Measurements from ENCODE around the gene DNAH9. TPM values are rescaled to one million over a fixed set of nuclear protein-coding genes. Genes with fewer than 3 reads are reported as not detected.

DNAH9 gene, protein sequence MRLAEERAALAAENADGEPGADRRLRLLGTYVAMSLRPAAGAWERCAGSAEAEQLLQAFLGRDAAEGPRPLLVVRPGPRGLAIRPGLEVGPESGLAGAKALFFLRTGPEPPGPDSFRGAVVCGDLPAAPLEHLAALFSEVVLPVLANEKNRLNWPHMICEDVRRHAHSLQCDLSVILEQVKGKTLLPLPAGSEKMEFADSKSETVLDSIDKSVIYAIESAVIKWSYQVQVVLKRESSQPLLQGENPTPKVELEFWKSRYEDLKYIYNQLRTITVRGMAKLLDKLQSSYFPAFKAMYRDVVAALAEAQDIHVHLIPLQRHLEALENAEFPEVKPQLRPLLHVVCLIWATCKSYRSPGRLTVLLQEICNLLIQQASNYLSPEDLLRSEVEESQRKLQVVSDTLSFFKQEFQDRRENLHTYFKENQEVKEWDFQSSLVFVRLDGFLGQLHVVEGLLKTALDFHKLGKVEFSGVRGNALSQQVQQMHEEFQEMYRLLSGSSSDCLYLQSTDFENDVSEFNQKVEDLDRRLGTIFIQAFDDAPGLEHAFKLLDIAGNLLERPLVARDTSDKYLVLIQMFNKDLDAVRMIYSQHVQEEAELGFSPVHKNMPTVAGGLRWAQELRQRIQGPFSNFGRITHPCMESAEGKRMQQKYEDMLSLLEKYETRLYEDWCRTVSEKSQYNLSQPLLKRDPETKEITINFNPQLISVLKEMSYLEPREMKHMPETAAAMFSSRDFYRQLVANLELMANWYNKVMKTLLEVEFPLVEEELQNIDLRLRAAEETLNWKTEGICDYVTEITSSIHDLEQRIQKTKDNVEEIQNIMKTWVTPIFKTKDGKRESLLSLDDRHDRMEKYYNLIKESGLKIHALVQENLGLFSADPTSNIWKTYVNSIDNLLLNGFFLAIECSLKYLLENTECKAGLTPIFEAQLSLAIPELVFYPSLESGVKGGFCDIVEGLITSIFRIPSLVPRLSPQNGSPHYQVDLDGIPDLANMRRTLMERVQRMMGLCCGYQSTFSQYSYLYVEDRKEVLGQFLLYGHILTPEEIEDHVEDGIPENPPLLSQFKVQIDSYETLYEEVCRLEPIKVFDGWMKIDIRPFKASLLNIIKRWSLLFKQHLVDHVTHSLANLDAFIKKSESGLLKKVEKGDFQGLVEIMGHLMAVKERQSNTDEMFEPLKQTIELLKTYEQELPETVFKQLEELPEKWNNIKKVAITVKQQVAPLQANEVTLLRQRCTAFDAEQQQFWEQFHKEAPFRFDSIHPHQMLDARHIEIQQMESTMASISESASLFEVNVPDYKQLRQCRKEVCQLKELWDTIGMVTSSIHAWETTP (N-terminal part only)
- not detected in 2 replicates for total RNA-seq (2014; rRNA removed; shearing (Covaris generic))

DNA sequence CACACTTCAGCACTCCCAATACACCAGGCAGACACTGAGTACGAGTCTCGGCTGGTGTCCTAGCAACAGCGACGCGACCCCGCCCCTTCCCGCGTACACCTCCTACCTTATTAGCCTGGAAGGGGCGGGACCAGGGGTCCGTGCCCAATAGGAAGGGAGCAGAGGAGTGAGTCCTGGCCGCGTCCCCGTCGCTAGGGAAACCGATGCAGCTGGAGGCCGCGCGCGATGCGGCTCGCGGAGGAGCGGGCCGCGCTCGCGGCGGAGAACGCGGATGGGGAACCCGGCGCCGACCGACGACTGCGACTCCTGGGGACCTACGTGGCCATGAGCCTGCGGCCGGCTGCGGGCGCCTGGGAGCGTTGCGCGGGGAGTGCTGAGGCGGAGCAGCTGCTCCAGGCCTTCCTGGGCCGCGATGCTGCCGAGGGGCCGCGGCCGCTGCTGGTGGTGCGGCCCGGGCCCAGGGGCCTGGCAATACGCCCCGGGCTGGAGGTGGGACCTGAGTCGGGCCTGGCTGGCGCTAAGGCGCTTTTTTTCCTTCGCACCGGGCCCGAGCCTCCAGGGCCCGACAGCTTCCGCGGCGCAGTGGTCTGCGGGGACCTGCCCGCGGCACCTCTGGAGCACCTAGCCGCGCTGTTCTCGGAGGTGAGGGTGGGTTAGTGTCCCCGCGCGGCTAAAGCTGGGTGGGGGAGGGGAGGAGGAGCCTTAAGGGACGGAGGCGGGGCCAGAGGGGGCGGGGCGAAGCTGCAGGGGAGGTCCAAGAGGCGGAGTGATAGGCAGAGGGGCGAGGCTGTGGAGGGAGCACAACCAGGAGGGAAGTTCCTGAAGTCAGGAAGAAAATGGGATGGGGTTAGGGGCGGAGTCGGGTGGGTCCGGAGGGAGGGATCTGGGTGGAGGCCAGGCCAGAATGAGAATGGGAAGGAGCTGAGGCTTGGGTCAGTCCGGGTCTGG, at the start of gene DNAH9:
TSS of gene DNAH9 (plus strand) at position 197 of the 948 bp plus-strand sequence. CDS start at position 226, 29 bp downstream.
- DNase-seq (ENCODE audit: low spot score): no peak

DNA sequence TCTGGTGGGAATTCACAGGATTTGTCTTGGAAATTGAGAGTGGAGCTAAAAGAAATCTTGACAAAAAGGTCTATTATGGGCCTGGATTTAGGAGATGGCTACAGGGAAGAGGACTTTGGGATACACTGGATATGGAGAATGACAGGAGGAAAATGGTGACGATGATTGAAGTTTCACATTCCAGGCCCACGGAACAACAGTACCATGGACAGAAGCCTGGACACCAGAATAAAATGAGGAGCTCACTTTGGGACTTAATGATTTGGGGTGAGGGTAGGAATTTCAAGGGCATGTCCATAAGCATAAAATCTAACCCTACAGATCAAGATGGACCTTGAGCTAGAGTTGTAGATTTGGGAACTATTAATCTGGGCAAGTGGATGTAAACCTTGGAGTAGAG, 47.8 kb upstream of the DNAH9 start:
- no peak for DNase-seq (ENCODE audit: low spot score)

DNA sequence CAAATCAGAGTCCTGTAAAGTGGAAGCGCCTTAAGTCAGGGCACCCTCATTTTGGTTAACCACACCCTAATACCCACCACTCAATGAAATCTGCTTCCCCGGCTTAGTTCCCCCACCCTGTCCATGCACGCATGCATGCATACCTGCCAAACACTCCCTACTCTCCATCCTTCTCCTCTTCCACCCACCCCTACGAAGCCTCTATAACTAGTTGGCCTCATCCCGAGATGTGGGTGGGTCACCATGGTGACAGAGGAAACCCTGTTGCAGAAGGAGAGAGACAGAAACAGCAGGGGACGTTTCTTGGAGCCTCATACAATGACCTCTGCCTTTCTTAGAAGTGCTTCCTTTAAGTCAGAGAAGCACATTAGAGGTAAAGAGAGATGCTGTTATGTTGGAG, 46.8 kb upstream of the DNAH9 start:
- DNase-seq (ENCODE audit: low spot score): no peak

DNA sequence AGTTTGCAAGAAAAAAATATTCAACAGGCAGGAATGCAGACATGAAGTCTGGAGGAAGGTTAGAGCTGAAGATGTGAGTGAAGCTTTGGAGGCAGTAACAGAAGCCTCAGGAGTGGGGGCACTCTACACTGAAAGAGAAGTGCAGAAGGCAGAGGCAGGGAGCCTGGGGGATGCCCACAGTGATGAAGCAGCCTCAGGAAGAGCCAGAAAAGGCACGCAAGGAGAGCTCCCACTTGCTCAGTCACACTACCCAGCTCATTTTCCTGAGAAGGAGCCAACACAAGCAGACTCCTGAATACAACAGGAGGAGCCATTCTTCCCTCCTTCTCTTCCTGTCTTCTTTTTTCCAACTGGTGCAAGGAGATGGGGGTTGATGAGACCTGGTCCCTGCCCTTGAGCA, 45.1 kb upstream of the DNAH9 start:
- no peak for DNase-seq (ENCODE audit: low spot score)

DNA sequence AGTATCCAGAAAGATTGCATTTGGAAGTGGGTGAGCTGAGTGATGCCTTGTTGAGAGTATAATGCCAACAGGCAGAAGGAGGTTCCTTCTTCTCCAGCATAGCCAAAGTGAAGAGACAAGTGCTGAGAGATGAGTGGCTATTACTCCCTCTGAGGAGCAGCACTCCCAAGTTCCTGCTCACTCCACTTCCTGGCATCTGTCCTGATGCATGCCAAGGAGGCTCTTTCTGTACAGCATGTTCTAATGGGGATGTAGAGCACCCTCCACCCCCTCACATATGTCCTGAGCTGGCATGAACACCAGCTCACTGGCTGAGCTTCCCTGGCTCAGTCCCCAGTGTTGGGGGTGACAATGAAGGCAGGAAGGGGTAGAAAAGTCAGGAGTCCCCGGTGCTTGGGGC, 44.2 kb upstream of the DNAH9 start:
- no peak for DNase-seq (ENCODE audit: low spot score)

DNA sequence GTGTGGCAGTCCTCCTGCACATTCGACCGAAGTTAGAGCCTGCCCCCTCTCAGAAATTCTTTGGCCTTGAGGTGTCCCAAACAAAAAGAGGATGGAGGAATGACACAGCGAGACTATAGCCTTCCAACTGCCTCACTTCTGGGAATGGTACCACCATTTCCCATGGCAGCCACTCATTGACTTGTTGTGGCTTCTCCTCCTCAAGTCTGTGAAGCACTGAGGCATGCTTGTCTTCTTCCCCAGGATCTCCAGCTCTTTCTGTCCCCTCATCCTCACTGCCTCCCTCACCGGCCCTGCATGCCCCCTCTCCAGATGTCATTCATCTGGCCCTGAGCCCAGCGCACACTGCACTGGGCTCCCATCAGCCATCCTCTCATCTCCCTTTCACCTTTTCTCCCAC, 43.7 kb upstream of the DNAH9 start:
- no peak for DNase-seq (ENCODE audit: low spot score)

DNA sequence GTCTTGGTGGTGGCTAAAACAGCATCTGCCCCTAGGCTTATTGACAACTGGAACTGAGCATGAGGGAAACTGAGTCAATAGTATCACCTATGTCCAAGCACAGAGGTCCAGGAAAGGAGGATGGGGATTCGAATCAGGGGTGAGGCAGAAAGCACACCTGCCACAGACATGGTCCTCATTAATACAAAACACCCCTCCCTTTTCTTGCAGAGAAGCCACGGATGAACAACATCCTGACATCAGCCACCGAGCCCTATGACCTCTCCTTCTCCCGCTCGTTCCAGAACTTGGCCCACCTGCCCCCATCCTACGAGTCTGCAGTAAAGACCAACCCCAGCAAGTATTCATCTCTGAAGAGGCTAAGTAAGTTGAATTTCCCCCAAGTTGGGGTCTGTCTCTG, 42.7 kb upstream of the DNAH9 start:
- no peak for DNase-seq (ENCODE audit: low spot score)

DNA sequence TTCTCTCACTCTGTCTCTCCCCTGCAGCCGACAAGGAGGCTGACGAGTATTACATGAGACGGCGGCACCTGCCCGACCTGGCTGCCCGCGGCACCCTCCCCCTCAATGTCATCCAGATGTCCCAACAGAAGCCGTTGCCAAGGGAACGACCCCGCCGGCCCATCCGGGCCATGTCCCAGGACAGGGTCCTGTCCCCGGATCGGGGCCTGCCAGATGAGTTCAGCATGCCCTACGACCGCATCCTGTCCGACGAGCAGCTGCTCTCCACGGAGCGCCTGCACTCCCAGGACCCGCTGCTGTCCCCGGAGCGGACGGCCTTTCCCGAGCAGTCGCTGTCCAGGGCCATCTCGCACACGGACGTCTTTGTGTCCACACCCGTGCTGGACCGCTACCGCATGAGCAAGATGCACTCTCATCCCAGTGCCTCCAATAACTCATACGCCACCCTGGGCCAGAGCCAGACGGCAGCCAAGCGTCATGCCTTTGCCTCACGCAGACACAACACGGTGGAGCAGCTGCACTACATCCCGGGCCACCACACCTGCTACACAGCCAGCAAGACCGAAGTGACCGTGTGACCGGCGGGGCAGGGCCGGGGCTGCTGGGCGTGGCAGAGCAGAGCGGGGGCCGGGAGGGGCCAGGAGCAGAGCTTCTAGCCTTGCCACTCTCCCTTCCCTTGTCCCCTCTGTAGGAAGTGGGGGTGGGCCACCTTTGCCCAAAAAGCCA, 40.4 kb upstream of the DNAH9 start:
- no peak for DNase-seq (ENCODE audit: low spot score)

DNA sequence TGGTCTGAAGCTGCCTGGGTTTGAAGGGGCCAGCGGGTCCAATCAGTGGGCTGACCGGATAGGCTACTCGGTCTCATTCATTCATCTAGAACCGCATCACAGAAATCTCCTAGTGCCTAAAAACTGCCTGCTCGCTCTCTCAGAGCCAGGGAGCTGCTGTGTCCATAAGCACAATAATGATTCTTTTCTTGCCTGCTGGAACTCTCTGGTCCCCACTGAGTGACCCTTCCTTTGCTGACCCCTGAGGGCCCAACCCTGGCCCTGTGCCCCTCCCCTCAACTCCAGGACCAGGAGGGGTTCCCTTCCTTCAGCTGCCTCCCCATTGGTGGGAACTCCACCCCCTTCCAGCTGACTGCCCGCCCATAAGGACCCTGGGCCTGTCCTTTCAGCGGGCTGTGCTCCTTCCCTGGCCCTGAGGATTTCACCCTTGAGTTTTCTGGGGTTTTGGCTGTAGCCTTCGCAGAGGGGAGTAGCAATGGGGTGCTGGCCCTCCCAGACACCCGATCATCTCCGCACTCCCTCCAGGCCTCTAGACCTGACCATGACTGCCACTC, 39.5 kb upstream of the DNAH9 start:
- DNase-seq (ENCODE audit: low spot score): no peak

DNA sequence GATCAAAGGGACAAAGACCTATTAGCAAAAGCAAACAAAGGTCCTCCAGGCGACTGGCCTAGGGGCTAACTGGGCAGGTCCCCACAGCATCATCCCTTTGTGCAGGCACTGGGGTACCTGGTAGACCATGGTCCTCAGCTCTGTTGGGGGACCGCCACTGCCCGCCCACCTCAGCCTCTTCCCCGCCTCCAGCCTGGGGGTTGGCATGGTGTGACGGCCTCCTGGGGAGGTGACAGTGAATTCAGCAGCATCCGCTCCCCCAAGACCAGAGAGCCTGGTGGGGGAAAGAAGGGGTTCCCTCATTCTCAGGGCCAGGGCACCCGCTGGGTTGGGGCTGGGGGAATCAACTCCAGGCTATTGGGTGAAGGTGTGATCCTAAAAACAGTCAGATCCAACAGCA, 38.7 kb upstream of the DNAH9 start:
- no peak for DNase-seq (ENCODE audit: low spot score)

DNA sequence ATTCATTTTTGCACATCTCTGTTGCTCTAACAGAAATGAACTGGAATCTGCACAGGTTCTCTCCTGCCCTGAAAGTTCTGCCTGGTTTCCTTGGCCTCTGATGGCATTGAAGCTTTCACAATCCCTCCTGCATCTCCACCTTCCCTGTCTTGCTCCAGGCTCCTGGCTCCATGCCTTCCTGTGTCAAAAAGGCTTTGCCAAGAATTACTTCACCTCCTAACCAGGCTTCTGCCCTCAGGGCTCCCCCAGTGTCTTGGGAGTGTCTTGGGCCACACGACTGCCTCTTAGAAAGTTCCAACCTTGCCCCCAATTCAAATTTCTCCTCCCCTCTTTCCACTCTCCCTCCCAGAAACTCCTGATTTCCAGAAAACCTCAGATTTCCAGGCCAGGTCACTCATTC, 37.0 kb upstream of the DNAH9 start:
- DNase-seq (ENCODE audit: low spot score): no peak

DNA sequence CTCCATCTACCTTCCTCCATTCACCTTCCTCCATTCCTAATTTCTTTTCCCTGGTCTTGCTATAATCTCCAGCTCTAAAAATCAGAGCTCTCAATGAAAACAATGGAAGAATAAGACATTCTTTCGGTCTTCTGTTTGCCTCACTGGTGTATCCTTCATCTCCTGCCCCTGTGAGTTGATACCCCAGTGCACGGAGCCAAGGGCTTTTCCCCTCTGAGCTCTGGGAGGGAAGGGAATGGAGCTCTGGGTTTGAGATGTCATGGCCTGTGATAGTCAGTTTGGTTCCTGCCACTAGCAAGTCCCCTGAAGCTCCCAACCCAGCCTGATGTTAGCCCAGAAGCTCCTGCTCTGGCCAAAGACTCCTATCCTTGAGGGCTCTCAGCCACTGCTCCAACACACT, 36.6 kb upstream of the DNAH9 start:
- DNase-seq (ENCODE audit: low spot score): no peak

DNA sequence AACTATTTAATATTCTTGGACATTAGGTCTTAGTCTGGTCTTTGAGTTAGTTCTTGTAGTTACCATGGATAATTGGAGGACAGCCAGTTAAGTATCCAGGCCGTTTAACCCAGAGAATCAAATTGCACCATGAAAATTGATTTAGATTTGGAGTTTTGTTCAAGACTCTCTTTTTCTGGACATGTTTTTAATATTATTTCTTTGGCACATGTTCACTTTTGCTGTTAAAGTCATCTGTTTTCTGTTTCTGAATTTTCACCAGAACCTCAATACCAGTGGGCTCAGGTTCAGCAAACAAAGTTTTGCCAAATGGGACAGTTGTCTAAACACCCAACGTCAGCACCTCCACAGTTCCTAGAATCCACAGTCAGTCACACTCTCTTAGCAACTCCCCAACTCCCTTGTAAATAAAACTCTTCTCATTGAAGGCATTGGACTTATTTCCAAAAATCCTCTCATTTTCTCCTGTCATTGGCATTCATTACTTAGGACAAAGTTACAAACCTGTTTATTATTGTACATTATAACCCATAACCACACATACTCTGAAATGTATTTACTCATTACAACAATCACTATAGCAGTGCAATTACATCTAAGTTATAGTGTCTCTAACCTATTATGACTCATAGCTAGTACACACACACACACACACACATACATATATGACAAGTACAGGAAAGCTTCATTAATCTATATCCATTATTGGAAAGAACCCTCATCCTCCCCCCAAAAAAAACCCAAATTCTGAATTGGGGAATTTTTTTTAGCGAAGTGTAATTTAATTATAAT, 33.5 kb upstream of the DNAH9 start:
- no peak for DNase-seq (ENCODE audit: low spot score)

DNA sequence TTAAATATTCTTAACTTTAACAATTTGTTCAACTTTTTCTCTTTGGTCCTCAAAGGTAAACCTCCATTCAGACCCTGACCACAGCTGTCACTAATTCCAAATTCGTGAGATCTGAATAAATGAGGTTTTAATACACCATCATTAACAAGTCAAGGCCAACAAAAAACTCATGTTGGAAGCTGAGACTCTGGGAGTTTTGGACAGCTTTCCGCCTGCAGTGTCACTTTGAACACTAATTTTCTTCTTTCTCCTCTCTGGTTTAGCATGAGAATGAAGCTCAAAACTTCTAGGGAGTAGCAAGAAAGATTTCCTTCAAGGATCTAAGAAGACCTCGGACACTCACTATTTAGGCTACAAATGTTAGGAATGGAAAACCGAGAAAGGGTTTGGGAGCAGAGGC, 32.7 kb upstream of the DNAH9 start:
- no peak for DNase-seq (ENCODE audit: low spot score)

DNA sequence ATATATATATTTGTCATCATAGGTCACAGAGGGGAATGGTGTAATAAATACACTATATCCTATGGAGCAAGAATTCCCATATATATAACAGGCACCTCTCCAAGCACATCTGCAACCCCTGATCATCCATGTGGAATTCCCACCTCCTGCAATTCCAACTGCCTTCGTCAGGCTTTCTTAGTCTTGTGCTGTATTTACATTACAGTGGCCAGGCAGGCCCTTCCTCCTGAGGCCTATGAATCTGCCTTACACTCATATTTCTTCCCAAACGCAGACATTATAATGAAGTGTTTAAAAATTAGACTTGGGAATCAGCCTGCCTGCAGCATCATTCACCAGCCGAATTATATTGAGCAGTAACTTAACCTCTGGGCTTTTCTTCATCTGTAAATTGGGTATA, 19.3 kb upstream of the DNAH9 start:
- no peak for DNase-seq (ENCODE audit: low spot score)

DNA sequence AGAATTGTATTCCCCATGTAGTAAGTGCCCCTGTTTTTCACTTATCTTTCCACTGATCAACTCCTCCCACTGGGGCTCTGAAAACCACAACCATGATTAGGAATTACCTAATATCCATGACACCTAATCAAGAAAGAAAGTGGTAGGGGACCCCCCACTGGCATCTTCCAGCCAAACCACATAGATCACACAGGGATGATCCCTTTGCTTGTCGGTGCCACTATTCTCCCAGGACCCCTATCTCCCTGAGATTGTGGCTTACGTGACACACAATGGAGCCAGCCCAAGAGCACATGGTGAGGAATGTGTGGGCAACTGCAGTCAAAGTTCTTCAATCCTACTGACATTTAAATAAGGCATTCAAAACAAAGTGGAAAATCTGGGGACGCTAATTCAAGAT, 17.6 kb upstream of the DNAH9 start:
- no peak for DNase-seq (ENCODE audit: low spot score)

DNA sequence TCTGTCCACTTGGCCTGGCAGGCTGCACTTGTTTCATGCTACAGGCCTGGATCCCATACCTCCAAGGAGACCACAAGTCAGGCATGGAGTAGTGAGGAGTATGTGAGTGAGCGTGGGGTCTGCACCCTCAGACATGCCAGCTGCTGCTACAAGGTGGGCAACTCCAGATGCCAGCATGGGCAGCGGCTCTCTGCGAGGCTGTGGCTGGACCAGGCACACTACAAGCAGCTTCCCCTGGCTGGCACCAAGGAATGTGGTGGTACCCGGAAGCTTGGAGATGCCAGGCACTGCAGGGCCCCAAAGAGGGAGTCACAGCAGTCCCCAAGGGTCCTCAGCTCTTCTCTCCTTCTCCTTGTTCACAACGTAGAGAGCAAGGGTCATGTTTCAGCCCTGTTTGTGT, 16.1 kb upstream of the DNAH9 start:
- no peak for DNase-seq (ENCODE audit: low spot score)

DNA sequence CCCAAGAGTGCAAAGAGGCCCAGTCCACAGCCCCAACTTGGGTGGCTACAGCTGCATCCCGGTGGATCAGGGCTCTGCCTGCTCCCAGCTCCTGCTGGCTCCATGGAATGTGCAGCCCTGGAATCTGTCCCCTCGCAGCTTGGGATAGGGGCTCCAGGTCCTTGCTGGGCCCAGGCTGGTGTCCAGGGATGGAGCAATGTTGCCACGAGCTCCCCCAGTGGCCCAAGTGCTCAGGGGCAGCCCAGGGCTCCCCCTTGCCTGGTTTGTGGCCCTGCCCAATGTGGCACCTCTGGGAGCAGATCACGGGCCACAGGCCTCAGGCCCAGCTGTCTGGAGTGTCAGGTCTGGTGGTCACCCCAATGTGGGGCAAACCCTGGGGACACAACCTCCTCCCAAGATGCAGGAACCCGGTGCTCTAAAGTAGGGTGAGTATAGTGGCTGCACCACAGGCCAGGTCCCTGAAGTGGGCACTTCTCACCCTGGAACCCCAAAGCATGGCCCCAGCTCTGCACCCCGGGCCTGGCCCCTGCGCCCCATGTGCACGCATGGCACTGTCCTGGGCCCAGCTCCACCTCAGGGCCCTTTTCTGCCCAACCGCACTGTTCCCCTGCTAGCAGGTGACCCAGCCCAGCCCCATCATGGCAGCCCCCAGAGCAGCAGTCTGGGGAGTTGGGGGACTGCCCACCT, 14.8 kb upstream of the DNAH9 start:
- no peak for DNase-seq (ENCODE audit: low spot score)
